HG02981 (cell line): Measurements from ENCODE around the gene SLC25A26.

Experiments
- ATAC-seq: cut with Tn5 transposase; IDR thresholded peaks from one replicate; pipeline ENCODE4 v1.9.1; 2021; ENCODE audit warnings: mild to moderate bottlenecking, moderate library complexity; ENCODE audit not compliant: unreplicated experiment

Gene SLC25A26

DNA sequence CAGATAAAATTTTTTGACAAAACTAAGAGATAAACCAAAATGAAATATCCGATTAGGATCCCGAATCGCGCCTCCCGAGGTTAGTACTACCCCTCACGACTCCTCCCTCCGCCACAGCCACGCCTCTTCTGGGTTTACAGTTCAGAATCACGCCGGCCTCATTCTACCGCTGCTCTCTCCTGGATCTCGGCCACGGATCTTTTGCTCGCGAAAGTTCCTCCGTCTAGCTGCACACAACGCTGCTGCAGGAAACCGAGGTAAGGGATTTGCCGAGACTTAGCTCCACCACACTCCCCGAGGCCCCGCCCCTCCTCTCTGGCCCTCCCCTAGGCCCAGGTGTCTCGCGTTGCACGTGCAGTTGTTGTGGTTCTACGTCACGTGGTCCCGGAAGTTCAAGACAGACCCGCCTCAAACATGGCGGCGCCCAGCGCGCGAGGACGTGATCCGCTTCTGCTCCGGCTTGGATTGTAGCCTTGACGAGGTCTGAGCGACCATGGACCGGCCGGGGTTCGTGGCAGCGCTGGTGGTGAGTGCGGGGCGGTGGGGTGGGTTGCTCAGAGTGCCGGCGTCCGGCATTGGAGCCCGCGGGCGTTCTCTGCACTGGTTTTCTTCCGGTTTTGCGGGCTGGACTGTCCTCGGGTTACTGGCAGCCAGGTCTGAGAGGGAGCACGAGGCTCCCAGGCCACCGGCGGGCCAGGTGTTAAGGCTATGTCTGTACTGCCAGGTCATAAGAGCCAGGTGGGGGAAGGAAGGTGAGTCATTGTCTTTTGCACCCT, at the start of gene SLC25A26:
Gene SLC25A26, plus strand, starts transcription at position 400 of the 776 bp plus-strand sequence. Its CDS starts 94 bp downstream, at position 494.
- ATAC-seq: peak; percentile 98

GRCh38 chr3:66172394-66172793, 48.4 kb upstream of the SLC25A26 start:
- ATAC-seq: no peak

DNA sequence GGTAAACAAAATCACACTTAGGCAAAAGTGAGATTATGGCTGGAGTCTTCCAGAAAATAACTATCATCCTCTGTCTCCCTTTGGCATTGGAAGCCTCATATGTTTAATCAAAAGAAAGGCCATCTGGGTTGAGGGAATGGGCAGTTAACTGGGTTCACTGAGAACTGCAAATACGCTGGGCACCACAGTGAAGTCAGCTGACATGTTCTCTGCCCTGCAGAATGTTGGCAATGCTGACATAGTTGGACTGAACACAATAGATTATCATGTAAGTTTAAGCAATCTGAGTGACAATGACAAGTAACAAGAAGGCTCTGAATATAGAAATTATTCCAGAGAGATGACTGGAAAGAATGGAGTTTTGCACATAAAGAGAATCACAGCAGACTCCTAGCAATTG, 43.8 kb upstream of the SLC25A26 start:
- ATAC-seq: no peak

GRCh38 chr3:66178206-66178605, 42.6 kb upstream of the SLC25A26 start:
- no peak for ATAC-seq

DNA sequence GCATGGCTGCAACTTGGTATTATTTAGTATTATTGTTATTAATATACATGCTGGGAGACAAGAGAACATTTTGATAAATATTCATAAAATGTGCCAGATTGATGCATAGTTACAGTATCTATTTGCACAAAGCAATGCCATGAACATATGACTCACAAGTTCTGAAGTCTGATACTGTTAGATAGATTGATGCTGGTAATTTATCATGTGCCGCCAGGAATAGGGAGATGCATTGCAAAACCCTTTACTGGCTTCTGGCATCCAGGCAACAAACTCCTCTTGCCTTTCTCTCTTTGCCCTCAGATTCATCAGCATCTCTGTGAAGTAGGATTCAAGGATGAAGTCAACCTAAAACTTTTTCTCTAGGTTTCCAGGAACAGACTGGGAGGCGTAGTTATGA, 41.0 kb upstream of the SLC25A26 start:
- ATAC-seq: no peak

DNA sequence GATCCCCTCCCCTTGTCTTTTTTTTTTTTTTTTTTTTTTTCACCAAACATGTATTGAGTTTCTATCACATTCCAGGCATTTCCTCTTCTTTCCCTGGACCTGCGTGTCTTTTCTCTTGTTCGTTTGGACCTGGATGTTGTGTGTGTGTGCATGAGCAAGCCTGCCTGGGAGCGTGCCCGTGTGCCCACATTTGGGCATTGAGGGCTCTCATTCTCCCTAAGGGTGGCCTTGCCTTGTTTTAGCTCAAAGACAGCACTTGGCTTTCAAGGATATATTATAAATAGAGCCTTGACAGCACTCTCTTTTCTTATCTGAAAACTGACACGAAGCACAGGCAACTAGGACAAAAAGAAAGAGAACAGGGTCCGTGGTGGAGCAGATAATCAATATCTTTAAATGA, 39.0 kb upstream of the SLC25A26 start:
- ATAC-seq: no peak

DNA sequence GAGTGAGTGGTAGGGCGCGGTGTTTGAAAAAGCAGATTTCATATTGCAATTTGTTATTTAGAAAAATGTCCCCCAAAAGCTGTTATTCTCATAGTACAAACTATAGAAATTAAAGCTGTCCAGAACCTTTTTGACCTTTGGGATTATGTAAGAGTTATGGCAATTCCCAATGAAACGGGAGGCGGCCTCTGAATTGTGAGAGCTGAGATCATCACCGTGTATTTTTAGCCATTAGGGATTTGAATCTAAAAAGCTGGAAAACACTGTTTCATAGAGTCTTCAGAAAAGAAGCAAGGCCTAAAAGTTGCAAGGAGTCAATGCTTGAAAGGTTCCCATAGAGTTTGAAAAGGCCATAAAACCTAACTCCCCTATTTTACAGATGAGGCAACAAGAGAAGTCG, 38.6 kb upstream of the SLC25A26 start:
- no peak for ATAC-seq

GRCh38 chr3:66186545-66186944, 34.3 kb upstream of the SLC25A26 start:
- ATAC-seq: no peak

DNA sequence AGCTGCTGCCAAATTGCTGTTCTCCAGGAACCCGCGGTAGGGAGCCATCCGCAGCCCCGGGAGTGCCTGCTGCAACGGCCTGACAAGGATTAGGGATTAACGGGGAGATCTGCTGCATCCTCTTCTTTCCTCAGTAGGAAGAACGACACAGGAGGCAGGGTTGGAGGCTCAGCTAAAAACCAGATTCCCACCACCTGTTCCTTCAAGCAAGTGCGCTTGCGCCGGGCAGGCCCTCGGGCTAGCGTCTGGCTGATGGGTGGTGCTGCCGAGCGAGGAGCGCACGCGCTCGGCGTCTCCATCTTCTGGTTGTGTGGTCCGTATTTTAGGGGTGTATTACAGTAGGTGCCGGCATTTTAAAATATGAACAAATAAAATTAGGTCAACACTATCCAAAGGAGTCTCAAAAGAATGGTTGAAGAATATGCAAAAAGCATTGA, 25.4 kb upstream of the SLC25A26 start:
- no peak for ATAC-seq

GRCh38 chr3:66196633-66197032, 24.2 kb upstream of the SLC25A26 start:
- ATAC-seq: no peak

DNA sequence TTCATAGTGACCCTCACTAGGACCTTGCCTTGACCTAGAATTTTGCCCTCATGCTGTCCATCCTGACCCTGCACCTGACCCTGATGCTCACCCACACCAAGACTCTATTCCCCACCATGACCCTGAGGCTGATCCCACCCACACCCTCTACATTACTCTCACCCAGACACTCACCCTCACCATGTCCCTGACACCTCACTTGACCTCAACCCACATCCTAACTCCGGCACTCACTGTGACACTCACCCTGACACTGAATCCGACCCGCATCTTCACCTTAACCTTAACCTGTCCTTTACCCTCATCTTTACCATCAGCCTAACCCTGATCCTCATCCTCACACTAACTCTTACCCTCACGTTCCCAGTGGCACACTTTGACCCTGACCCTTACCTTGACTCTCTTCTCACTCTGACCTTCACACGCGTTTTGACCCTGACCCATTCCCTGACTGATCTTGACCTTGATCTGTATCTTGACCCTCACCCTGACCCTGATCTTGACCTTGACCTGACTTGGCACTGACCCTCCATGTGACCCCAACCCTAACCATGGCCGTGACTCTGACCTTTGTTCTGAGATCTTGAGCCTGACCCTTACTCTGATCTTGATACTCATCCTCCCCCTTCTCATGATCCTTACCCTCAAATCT, 22.2 kb upstream of the SLC25A26 start:
- no peak for ATAC-seq

- no peak for ATAC-seq
Measured at GRCh38 chr3:66199089-66199473, 21.7 kb upstream of the SLC25A26 start.

- no peak for ATAC-seq
Measured at GRCh38 chr3:66200147-66200546, 20.7 kb upstream of the SLC25A26 start.

DNA sequence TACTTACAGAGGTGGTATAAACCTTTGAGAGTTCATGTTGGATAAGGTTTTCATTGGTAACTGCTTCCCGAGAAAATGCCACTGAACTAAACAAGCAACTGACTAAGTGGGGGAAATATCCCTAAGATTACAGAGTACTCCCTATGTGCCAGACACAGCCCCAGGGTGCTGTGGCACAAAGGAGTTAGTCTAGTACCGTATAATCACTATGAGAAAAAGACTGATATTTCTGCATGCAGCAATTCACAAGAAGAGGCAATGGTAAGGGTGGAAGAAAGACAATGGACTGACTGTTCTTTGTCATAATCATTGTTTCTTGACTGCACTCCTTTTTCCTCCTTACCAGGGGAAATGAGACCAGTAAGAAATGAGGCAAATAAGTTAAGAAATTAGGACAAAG, 20.0 kb upstream of the SLC25A26 start:
- ATAC-seq: no peak

GRCh38 chr3:66203275-66203674, 17.5 kb upstream of the SLC25A26 start:
- no peak for ATAC-seq

DNA sequence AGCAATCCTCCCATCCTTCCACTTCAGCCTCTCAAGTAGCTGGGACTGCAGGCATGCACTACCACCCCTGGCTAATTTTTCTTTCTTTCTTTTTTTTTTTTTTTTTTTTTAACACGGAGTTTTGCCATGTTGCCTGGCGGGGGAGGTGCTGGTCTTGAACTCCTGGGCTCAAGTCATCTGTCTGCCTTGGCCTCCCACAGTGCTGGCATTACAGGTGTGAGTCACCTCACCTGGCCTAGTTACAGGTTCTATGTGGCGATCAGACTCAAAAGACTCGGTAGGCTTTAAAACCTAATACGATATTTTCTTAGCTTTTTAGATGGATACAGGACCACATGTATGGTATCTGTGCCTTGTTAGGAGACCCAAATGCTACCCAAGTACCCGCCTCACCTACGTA, 14.0 kb upstream of the SLC25A26 start:
- no peak for ATAC-seq

DNA sequence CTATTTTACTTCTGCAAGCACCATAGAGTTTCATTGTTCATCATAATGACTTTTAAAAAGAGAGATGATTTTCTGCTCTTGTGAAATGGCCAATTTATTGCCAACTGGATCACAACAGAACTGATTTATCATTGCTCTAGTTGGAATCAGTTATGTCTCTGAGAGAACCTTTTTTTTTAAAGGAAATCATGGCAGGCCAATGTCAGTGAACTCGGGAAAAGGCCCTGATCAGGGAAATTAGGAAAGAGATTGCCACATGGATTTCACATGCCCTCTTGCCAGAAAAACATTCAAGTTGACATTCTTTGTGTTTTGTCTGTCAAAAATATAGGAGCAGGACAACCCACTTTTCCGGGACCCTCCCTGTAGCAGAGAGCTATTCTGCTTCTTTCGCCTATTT, 12.6 kb upstream of the SLC25A26 start:
- ATAC-seq: no peak

GRCh38 chr3:66210687-66211295, 10.0 kb upstream of the SLC25A26 start:
- ATAC-seq: no peak

DNA sequence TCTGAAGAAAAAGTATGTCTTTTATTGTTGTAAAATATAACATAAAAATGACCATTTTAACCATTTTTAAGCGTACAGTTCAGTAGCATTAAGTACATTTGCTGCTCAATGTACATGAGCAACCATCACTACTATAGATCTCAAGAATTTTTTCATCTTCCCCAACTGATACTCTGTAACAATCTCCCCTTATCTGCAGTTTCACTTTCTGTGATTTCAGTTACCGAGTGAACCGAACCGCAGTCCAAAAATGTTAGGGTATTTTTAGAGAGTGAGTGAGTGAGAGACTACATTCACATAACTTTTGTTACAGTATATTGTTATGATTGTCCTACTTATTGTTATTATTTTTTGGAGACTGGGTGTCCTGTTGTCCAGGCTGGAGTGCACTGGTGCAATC, 9.0 kb upstream of the SLC25A26 start:
- no peak for ATAC-seq

DNA sequence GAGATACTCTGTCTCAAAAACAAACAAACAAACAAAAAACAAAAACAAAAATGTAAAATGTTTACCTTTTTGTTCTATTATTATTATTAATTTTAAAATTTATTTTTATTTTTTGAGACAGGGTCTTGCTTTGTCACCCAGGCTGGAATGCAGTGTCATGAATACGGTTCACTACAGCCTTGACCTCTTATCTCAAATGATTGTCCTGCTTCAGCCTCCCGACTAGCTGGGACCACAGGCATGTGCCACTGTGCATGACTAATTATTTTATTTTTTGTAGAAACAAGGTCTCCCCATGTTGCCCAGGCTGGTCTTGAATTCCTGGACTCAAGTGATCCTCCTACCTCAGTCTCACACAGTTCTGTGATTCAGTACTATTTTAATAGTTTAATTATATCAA, 5.7 kb upstream of the SLC25A26 start:
- no peak for ATAC-seq

- ATAC-seq: no peak
Measured at GRCh38 chr3:66220066-66220465, 735 bp upstream of the SLC25A26 start.

GRCh38 chr3:66224220-66224619, 3.4 kb downstream of the SLC25A26 start:
- ATAC-seq: no peak
